Measurements from ENCODE around the gene VTA1. TPM values are rescaled to one million over a fixed set of nuclear protein-coding genes. Genes with fewer than 3 reads are reported as not detected.
"Not testable (repeated sequence)": the region's sequence is repeated elsewhere in the genome, so short reads cannot be mapped to it uniquely, and the experiment has no call there.

VTA1 gene
- total and polyA plus RNA-seq, 2 experiments from 2014 or later, result 108 to 130 TPM

- no peak for DNase-seq
- H3K4me1 ChIP-seq (ENCODE audit: insufficient read depth), result peaks cover 49% of the 10 kb centered on the region
- H3K79me2 ChIP-seq (ENCODE audit: insufficient read depth), result peaks cover 94% of the 10 kb centered on the region
- peaks cover 23% of the 10 kb centered on the region for H3F3A ChIP-seq (ENCODE audit: insufficient read depth)
- no peaks in the 10 kb centered on the region for H3K9me3 ChIP-seq (ENCODE audit: low read depth)
- H3K27me3 ChIP-seq (replicated peaks; ENCODE audit: insufficient read depth), result no peaks in the 10 kb centered on the region
- peak overlapping the region; percentile 5 for H3K4me2 ChIP-seq (ENCODE audit: unreplicated experiment)
- peak overlapping the region; percentile 1; the same call in 1 of the 2 replicates for H3K27ac ChIP-seq
- H2AFZ ChIP-seq, result no peak overlapping the region
- peaks cover 3% of the 10 kb centered on the region; the same call in 1 of the 2 replicates for H3K9me2 ChIP-seq (ENCODE audit: insufficient read depth)
- WGBS, 2 experiments (ENCODE audit: low coverage in 1 of 2, low lambda C conversion rate in 2 of 2, missing lambda C conversion rate in 2 of 2), result 52 to 54% methylated on average over 1 of the region's 1 CpG
- H3K36me3 ChIP-seq (ENCODE audit: low read depth), result no peaks in the 10 kb centered on the region
- no peak for TF ChIP-seq EZH2phosphoT487 (IDR thresholded peaks at IDR 0.05; ENCODE audit: insufficient read depth, low read depth)
- TF ChIP-seq EZH2 (IDR thresholded peaks at IDR 0.05; ENCODE audit: insufficient read depth, poor library complexity, severe bottlenecking), result no peak
- in situ Hi-C loops (cut with MboI), result loop anchor here (25.0 kb wide), 1 partner anchor 233 kb away; no protein-coding TSS in a partner anchor
- no peaks in the 10 kb centered on the region for H4K20me1 ChIP-seq (ENCODE audit: insufficient read depth)
- no peak overlapping the region for H3K4me3 ChIP-seq
- no peak overlapping the region for H3K9ac ChIP-seq
These were observed 7.3 kb downstream of the VTA1 start for GRCh38 chr6:142154336-142154735.

DNA sequence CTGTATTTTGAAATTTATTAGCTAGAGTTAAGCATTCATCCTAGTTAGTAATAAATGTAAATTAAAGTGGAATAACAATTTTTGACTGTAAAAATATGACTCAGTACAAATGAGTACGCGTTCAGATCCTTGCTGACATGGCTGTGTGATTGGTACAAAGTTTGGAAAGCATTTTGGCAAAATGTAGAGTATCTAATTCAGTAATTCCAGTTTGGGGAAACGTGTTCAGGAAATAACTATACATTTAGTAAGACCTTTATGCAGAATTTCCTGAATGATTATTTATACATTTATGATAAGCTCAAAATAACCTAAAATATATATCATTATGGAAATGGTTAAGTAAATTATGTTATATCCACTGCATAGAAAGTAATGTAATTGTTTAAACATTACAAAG, 8.0 kb downstream of the VTA1 start:
- H3K27ac ChIP-seq, result no peak overlapping the region
- no peak overlapping the region for H2AFZ ChIP-seq
- peaks cover 94% of the 10 kb centered on the region for H3K79me2 ChIP-seq (ENCODE audit: insufficient read depth)
- no peaks in the 10 kb centered on the region for H3K36me3 ChIP-seq (ENCODE audit: low read depth)
- H3K4me1 ChIP-seq (ENCODE audit: insufficient read depth), result peaks cover 45% of the 10 kb centered on the region
- H3F3A ChIP-seq (ENCODE audit: insufficient read depth), result peaks cover 23% of the 10 kb centered on the region
- no peak for TF ChIP-seq EZH2 (IDR thresholded peaks at IDR 0.05; ENCODE audit: insufficient read depth, poor library complexity, severe bottlenecking)
- TF ChIP-seq EZH2phosphoT487 (IDR thresholded peaks at IDR 0.05; ENCODE audit: insufficient read depth, low read depth), result no peak
- H3K27me3 ChIP-seq (replicated peaks; ENCODE audit: insufficient read depth), result no peaks in the 10 kb centered on the region
- no peak overlapping the region for H3K4me3 ChIP-seq
- no peaks in the 10 kb centered on the region for H3K9me3 ChIP-seq (ENCODE audit: low read depth)
- no peak overlapping the region for H3K9ac ChIP-seq
- H3K4me2 ChIP-seq (ENCODE audit: unreplicated experiment), result peak overlapping the region; percentile 5
- H3K9me2 ChIP-seq (ENCODE audit: insufficient read depth), result peaks cover 3% of the 10 kb centered on the region; the same call in 1 of the 2 replicates
- no peaks in the 10 kb centered on the region for H4K20me1 ChIP-seq (ENCODE audit: insufficient read depth)
- 65 to 66% methylated on average over 3 of the region's 3 CpGs for WGBS, 2 experiments (ENCODE audit: low coverage in 1 of 2, low lambda C conversion rate in 2 of 2, missing lambda C conversion rate in 2 of 2)
- in situ Hi-C loops (cut with MboI), result loop anchor here (25.0 kb wide), 1 partner anchor 232 kb away; no protein-coding TSS in a partner anchor
- DNase-seq, result peak; percentile 26

DNA sequence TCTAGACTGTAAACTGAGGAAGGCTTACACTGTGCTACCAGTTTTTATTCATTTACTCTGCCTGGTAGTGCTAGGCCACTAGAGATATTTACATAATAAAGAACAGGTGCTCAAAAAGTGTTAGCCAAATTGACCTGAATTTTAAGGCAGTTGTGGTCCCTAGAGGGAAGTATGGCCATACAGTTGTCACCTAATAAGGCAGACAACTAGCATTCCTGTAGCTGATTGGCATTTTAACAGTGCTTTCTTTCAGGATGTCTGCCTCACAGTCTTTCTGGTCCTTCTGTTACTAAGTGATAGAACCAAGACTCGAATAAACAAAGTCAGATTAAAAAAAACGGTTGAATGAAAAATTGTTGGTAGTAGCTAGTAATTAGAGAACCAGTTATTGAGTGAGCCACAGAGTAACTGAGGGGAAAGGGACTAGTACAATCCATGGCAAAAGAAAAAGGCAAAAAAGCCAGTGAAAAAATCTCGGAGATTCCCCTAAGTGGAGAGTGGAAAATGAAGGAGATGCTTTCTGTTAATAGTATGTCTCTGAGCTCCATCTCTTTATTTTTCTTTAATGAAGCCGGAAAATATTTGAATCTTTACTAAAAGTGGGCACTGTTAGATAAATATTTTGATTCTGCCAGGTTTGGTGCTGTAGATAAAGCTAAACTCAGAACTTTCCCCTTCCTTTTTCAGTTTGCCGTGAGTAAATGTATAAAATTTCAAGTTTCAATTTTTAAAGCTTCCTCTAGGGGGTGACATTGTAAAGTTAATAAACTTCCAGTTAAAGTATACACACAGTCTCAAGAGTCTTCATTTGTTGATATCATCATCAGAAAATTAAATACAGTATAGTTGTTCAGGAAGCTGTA, 9.1 kb downstream of the VTA1 start:
- in situ Hi-C loops (cut with MboI), result loop anchor here (25.0 kb wide), 1 partner anchor 231 kb away; no protein-coding TSS in a partner anchor
- DNase-seq, result peak; percentile 54

DNA sequence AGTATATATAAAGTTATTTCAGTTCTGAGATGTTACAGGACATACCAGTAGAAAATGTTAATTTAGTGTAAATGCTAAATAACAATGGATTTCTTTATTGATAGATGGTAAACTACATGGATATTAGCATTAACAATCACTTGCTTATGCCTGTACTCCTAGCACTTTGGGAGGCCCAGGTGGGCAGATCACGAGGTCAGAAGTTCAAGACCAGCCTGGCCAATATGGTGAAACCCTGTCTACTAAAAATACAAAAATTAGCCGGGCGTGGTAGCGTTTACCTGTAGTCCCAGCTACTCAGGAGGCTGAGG, 9.7 kb downstream of the VTA1 start:
- H2AFZ ChIP-seq; H3K9me2 ChIP-seq (ENCODE audit: insufficient read depth); H3K27ac ChIP-seq; H3K27me3 ChIP-seq (replicated peaks; ENCODE audit: insufficient read depth); DNase-seq; H3K9ac ChIP-seq; H4K20me1 ChIP-seq (ENCODE audit: insufficient read depth); H3K4me2 ChIP-seq (ENCODE audit: unreplicated experiment); H3K36me3 ChIP-seq (ENCODE audit: low read depth); H3K4me3 ChIP-seq; H3K9me3 ChIP-seq (ENCODE audit: low read depth): not testable (repeated sequence)
- H3F3A ChIP-seq (ENCODE audit: insufficient read depth), result peaks cover 18% of the 10 kb centered on the region
- H3K79me2 ChIP-seq (ENCODE audit: insufficient read depth), result peaks cover 94% of the 10 kb centered on the region
- in situ Hi-C loops (cut with MboI), result loop anchor here (25.0 kb wide), 1 partner anchor 231 kb away; no protein-coding TSS in a partner anchor
- 82% methylated on average over 4 of the region's 4 CpGs for WGBS, 2 experiments (ENCODE audit: low coverage in 1 of 2, low lambda C conversion rate in 2 of 2, missing lambda C conversion rate in 2 of 2)
- H3K4me1 ChIP-seq (ENCODE audit: insufficient read depth), result peaks cover 45% of the 10 kb centered on the region

More for the DNA sequence above, 9.1 kb downstream of the VTA1 start:
- H3K9me2 ChIP-seq (ENCODE audit: insufficient read depth), result peaks cover 3% of the 10 kb centered on the region; the same call in 1 of the 2 replicates
- H4K20me1 ChIP-seq (ENCODE audit: insufficient read depth), result peaks cover 4% of the 10 kb centered on the region; the same call in 1 of the 2 replicates
- TF ChIP-seq EZH2phosphoT487 (IDR thresholded peaks at IDR 0.05; ENCODE audit: insufficient read depth, low read depth), result no peak
- TF ChIP-seq EZH2 (IDR thresholded peaks at IDR 0.05; ENCODE audit: insufficient read depth, poor library complexity, severe bottlenecking), result no peak
- H3K9me3 ChIP-seq (ENCODE audit: low read depth), result no peaks in the 10 kb centered on the region
- no peaks in the 10 kb centered on the region for H3K27me3 ChIP-seq (replicated peaks; ENCODE audit: insufficient read depth)
- H3K4me1 ChIP-seq (ENCODE audit: insufficient read depth), result peaks cover 45% of the 10 kb centered on the region
- peaks cover 23% of the 10 kb centered on the region for H3F3A ChIP-seq (ENCODE audit: insufficient read depth)
- H3K27ac ChIP-seq, result peak overlapping the region; percentile 14; the same call in 1 of the 2 replicates
- H3K79me2 ChIP-seq (ENCODE audit: insufficient read depth), result peaks cover 94% of the 10 kb centered on the region
- H3K4me2 ChIP-seq (ENCODE audit: unreplicated experiment), result no peak overlapping the region
- no peak overlapping the region for H3K4me3 ChIP-seq
- H2AFZ ChIP-seq, result 0 out of 2 replicates have a peak overlapping the region, but pooled peaks have one; percentile 20
- H3K36me3 ChIP-seq (ENCODE audit: low read depth), result no peaks in the 10 kb centered on the region
- WGBS, 2 experiments (ENCODE audit: low coverage in 1 of 2, low lambda C conversion rate in 2 of 2, missing lambda C conversion rate in 2 of 2), result 44 to 60% methylated on average over 5 of the region's 5 CpGs
- H3K9ac ChIP-seq, result peak overlapping the region; percentile 47
